SK-N-SH treated with all-trans-retinoic acid at 6 μM for 48 hours (cell line): ENCODE results near the gene DCPS.
"Not testable (repeated sequence)": the region's sequence is repeated elsewhere in the genome, so short reads cannot be mapped to it uniquely, and the experiment has no call there.

Experiments
- ATAC-seq: fragments of 200-7000 bp; cut with Tn5 transposase; 3 replicates; pipeline ENCODE4 v1.9.1; 2020; ENCODE audit warnings: mild to moderate bottlenecking, moderate library complexity
- ARNTL ChIP-seq: fragments of 450-650 bp; formaldehyde crosslinking; IDR thresholded peaks from 2 replicates; pipeline ENCODE4 v1.5.0; 2020; ENCODE audit warnings: low read depth, mild to moderate bottlenecking, moderate library complexity, borderline replicate concordance
- CSDC2 ChIP-seq: fragments of 250-450 bp; sonication (Bioruptor Pico); IDR thresholded peaks from 2 replicates; pipeline ENCODE4 v1.5.0; 2020; ENCODE audit warnings: mild to moderate bottlenecking, moderate library complexity
- ESRRG ChIP-seq: fragments of 250-450 bp; sonication (Bioruptor Pico); IDR thresholded peaks from 2 replicates; pipeline ENCODE4 v1.6.1; 2021; ENCODE audit warnings: mild to moderate bottlenecking
- GLIS3 ChIP-seq: fragments of 250-450 bp; sonication (Bioruptor Pico); IDR thresholded peaks from 2 replicates; pipeline ENCODE4 v1.5.0; 2020; ENCODE audit warnings: mild to moderate bottlenecking, moderate library complexity
- ISL1 ChIP-seq: fragments of 250-450 bp; sonication (Bioruptor Pico); IDR thresholded peaks from 2 replicates; pipeline ENCODE4 v2.1.2; 2022; ENCODE audit warnings: mild to moderate bottlenecking, moderate library complexity
- POU6F1 ChIP-seq: fragments of 250-450 bp; sonication (Bioruptor Pico); IDR thresholded peaks from 2 replicates; pipeline ENCODE4 v1.8.0; 2021; ENCODE audit warnings: low read depth, mild to moderate bottlenecking, moderate library complexity, borderline replicate concordance
- PPARA ChIP-seq: fragments of 250-450 bp; sonication (Bioruptor Pico); IDR thresholded peaks from 2 replicates; pipeline ENCODE4 v1.5.0; 2020; ENCODE audit warnings: mild to moderate bottlenecking, borderline replicate concordance
- RARB ChIP-seq: fragments of 250-450 bp; sonication (Bioruptor Pico); IDR thresholded peaks from 2 replicates; pipeline ENCODE4 v1.8.0; 2021; ENCODE audit warnings: mild to moderate bottlenecking, moderate library complexity
- SNAI2 ChIP-seq: fragments of 250-450 bp; sonication (Bioruptor Pico); IDR thresholded peaks from 2 replicates; pipeline ENCODE4 v1.5.0; 2020; ENCODE audit warnings: mild to moderate bottlenecking, moderate library complexity
- TCF4 ChIP-seq: fragments of 250-450 bp; sonication (Bioruptor Pico); IDR thresholded peaks from 2 replicates; pipeline ENCODE4 v1.8.0; 2021; ENCODE audit warnings: mild to moderate bottlenecking, moderate library complexity, borderline replicate concordance
- TOX ChIP-seq: fragments of 250-450 bp; sonication (Bioruptor Pico); IDR thresholded peaks from 2 replicates; pipeline ENCODE4 v1.8.0; 2021; ENCODE audit warnings: mild to moderate bottlenecking, moderate library complexity, borderline replicate concordance
- TSHZ2 ChIP-seq: fragments of 250-450 bp; sonication (Bioruptor Pico); IDR thresholded peaks from 2 replicates; pipeline ENCODE4 v1.5.0; 2020; ENCODE audit warnings: mild to moderate bottlenecking, moderate library complexity
- ZC3H10 ChIP-seq: fragments of 250-450 bp; sonication (Bioruptor Pico); IDR thresholded peaks from 2 replicates; pipeline ENCODE4 v1.5.1; 2021; ENCODE audit warnings: mild to moderate bottlenecking, moderate library complexity
- ZFP3 ChIP-seq: fragments of 250-450 bp; sonication (Bioruptor Pico); IDR thresholded peaks from 2 replicates; pipeline ENCODE4 v1.5.0; 2020; ENCODE audit warnings: mild to moderate bottlenecking, moderate library complexity
- ZFP30 ChIP-seq: fragments of 450-650 bp; formaldehyde crosslinking; IDR thresholded peaks from 2 replicates; pipeline ENCODE4 v1.5.0; 2022; ENCODE audit warnings: mild to moderate bottlenecking, moderate library complexity
- ZNF70 ChIP-seq: fragments of 450-650 bp; formaldehyde crosslinking; IDR thresholded peaks from 2 replicates; pipeline ENCODE4 v1.5.0; 2020; ENCODE audit warnings: mild to moderate bottlenecking, moderate library complexity
- ZNF8 ChIP-seq: fragments of 450-650 bp; formaldehyde crosslinking; IDR thresholded peaks from 2 replicates; pipeline ENCODE4 v1.5.0; 2020; ENCODE audit warnings: mild to moderate bottlenecking, moderate library complexity
- TF ChIP-seq, protein P1 (sequence below): fragments of 250-450 bp; sonication (Bioruptor Pico); IDR thresholded peaks from 2 replicates; pipeline ENCODE4 v1.5.1; 2020; ENCODE audit warnings: low read depth, mild to moderate bottlenecking, moderate library complexity
- TF ChIP-seq, protein P2 (sequence below): fragments of 250-450 bp; sonication (Bioruptor Pico); IDR thresholded peaks from 2 replicates; pipeline ENCODE4 v1.5.1; 2021; ENCODE audit warnings: mild to moderate bottlenecking, moderate library complexity

Gene DCPS

DNA sequence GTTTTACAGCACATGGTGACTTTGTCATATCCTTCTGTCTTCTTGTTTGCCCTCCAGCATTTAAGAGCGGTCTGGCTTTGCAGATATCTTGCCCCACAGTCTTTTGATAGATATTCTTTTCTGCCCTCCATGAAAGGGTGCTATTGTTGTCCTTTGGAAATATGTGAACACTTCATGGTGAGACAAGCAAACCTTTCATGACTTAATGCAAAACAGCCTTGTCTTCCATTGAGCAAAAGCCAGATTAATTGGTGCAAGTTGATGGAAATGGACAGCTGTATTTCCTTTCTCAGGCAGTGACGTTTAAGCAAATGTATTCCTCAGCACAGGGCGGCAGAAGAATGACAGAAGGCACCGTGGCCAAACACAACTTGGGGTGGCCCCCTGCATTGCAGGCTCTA is 4.4 kb downstream of the DCPS start:
- no peak for ATAC-seq
- TF ChIP-seq ZFP30 (CRISPR knock-in tag) (no peak), ARNTL (CRISPR knock-in tag) (no peak)

GRCh38 chr11:126308771-126309170 is 4.9 kb downstream of the DCPS start:
- not testable (repeated sequence) for ATAC-seq

- ATAC-seq, result peak; percentile 99
- no peak for TF ChIP-seq ZFP3 (CRISPR knock-in tag)
- no peak for TF ChIP-seq RARB
- TF ChIP-seq PPARA (CRISPR knock-in tag), result no peak
- TF ChIP-seq, protein P1, sequence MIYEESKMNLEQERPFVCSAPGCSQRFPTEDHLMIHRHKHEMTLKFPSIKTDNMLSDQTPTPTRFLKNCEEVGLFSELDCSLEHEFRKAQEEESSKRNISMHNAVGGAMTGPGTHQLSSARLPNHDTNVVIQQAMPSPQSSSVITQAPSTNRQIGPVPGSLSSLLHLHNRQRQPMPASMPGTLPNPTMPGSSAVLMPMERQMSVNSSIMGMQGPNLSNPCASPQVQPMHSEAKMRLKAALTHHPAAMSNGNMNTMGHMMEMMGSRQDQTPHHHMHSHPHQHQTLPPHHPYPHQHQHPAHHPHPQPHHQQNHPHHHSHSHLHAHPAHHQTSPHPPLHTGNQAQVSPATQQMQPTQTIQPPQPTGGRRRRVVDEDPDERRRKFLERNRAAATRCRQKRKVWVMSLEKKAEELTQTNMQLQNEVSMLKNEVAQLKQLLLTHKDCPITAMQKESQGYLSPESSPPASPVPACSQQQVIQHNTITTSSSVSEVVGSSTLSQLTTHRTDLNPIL (CRISPR knock-in tag), result no peak
- TF ChIP-seq POU6F1 (CRISPR knock-in tag), result no peak
- no peak for TF ChIP-seq ZC3H10 (CRISPR knock-in tag)
- no peak for TF ChIP-seq TOX (CRISPR knock-in tag)
- TF ChIP-seq, all 23 proteins: peak for 0
These were observed 6.5 kb downstream of the DCPS start for GRCh38 chr11:126310200-126310991.

DNA sequence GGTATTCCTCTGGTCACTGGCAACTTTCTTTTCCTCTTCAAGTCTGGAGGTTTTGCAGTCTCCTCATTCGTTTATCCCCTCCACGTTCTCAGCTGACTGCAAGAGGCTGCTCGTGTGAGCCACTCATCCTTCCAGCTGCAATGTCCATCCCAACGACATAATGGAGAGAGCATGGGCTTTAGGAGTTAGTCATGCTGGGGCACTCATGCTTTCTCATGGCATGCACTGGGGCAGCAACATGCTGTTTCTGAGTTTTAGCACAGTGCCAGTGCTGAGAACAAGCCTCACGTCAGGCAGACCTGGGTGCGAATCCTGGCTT is 7.1 kb downstream of the DCPS start:
- no peak for TF ChIP-seq ESRRG
- no peak for TF ChIP-seq GLIS3 (CRISPR knock-in tag)
- no peak for TF ChIP-seq ZNF8 (CRISPR knock-in tag)
- no peak for TF ChIP-seq ARNTL (CRISPR knock-in tag)
- TF ChIP-seq SNAI2 (CRISPR knock-in tag), result no peak
- TF ChIP-seq ZC3H10 (CRISPR knock-in tag), result no peak
- TF ChIP-seq TCF4 (CRISPR knock-in tag), result no peak
- TF ChIP-seq ISL1 (CRISPR knock-in tag), result no peak
- TF ChIP-seq, protein P1 (CRISPR knock-in tag), result no peak
- no peak for TF ChIP-seq POU6F1 (CRISPR knock-in tag)
- no peak for TF ChIP-seq CSDC2 (CRISPR knock-in tag)
- no peak for TF ChIP-seq TSHZ2
- no peak for TF ChIP-seq ZNF70 (CRISPR knock-in tag)
- TF ChIP-seq, protein P2, sequence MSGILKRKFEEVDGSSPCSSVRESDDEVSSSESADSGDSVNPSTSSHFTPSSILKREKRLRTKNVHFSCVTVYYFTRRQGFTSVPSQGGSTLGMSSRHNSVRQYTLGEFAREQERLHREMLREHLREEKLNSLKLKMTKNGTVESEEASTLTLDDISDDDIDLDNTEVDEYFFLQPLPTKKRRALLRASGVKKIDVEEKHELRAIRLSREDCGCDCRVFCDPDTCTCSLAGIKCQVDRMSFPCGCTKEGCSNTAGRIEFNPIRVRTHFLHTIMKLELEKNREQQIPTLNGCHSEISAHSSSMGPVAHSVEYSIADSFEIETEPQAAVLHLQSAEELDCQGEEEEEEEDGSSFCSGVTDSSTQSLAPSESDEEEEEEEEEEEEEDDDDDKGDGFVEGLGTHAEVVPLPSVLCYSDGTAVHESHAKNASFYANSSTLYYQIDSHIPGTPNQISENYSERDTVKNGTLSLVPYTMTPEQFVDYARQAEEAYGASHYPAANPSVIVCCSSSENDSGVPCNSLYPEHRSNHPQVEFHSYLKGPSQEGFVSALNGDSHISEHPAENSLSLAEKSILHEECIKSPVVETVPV (CRISPR knock-in tag), result no peak
- peak; percentile 13; the same call in 2 of the 3 replicates for ATAC-seq
